Stimulated activated CD4-positive, alpha-beta T cell treated with anti-CD3 and anti-CD28 coated beads, Interleukin-12 subunit alpha, Interleukin-12 subunit beta, amount 100 ng/mL, for 48 hours (primary cell): ENCODE results near the gene CFAP221.
"Not testable (repeated sequence)": the region's sequence is repeated elsewhere in the genome, so short reads cannot be mapped to it uniquely, and the experiment has no call there.

ENCODE experiments used
- DNase-seq, 3 donors: peaks; one replicate each; pipeline ENCODE4 v3.0.0-alpha.2; 2020; ENCODE audit warnings: low read depth in 2 of 3, low spot score in 1 of 3

The CFAP221 gene

GRCh38 chr2:119584469-119584868 is 40.2 kb downstream of the CFAP221 start:
- no peak for DNase-seq

GRCh38 chr2:119586085-119586484 is 41.8 kb downstream of the CFAP221 start:
- DNase-seq: no peak

- DNase-seq: no peak
These were observed 46.6 kb downstream of the CFAP221 start for GRCh38 chr2:119590873-119591272.

GRCh38 chr2:119591523-119591922 is 47.3 kb downstream of the CFAP221 start:
- DNase-seq: no peak

GRCh38 chr2:119592436-119592835 is 48.2 kb downstream of the CFAP221 start:
- DNase-seq: no peak

- DNase-seq: no peak
These were observed 52.4 kb downstream of the CFAP221 start for GRCh38 chr2:119596638-119597037.

- no peak for DNase-seq
These were observed 54.5 kb downstream of the CFAP221 start for GRCh38 chr2:119598596-119599263.

- DNase-seq: no peak
These were observed 55.1 kb downstream of the CFAP221 start for GRCh38 chr2:119599384-119599783.

GRCh38 chr2:119605096-119605495 is 60.8 kb downstream of the CFAP221 start:
- DNase-seq: no peak

GRCh38 chr2:119606674-119607073 is 62.4 kb downstream of the CFAP221 start:
- no peak for DNase-seq

- DNase-seq: no peak
These were observed 64.3 kb downstream of the CFAP221 start for GRCh38 chr2:119608553-119608952.

GRCh38 chr2:119609337-119609736 is 65.1 kb downstream of the CFAP221 start:
- no peak for DNase-seq

- DNase-seq: not testable (repeated sequence)
These were observed 69.9 kb downstream of the CFAP221 start for GRCh38 chr2:119614140-119614539.

GRCh38 chr2:119616421-119616820 is 72.2 kb downstream of the CFAP221 start:
- no peak for DNase-seq

GRCh38 chr2:119617455-119617854 is 73.2 kb downstream of the CFAP221 start:
- DNase-seq: no peak

GRCh38 chr2:119618725-119619124 is 74.5 kb downstream of the CFAP221 start:
- not testable (repeated sequence) for DNase-seq

GRCh38 chr2:119625226-119625625 is 81.0 kb downstream of the CFAP221 start:
- no peak for DNase-seq

- DNase-seq: no peak
These were observed 85.1 kb downstream of the CFAP221 start for GRCh38 chr2:119629323-119629825.

- DNase-seq: no peak
These were observed 85.9 kb downstream of the CFAP221 start for GRCh38 chr2:119630121-119630520.

GRCh38 chr2:119637371-119637770 is 93.1 kb downstream of the CFAP221 start:
- no peak for DNase-seq

GRCh38 chr2:119638246-119638645 is 94.0 kb downstream of the CFAP221 start:
- no peak for DNase-seq

- no peak for DNase-seq
These were observed 94.7 kb downstream of the CFAP221 start for GRCh38 chr2:119638685-119639554.
